Activated B cell treated with CpG ODN at 0.5 μM for 24 hours (primary cell): ENCODE data around the gene PTPN18. TPM values are rescaled to one million over a fixed set of nuclear protein-coding genes. Genes with fewer than 3 reads are reported as not detected.

Experiments used
- ATAC-seq: fragments of 200-7000 bp; cut with Tn5 transposase; one replicate; pipeline ENCODE4 v1.10.0; 2021; ENCODE audit warnings: low read depth, mild to moderate bottlenecking, moderate library complexity
- CTCF ChIA-PET: fragments of 350-600 bp; sonication (Branson Sonifier 250); formaldehyde crosslinking; loops from one replicate; lab custom pipeline; 2021; ENCODE audit warnings: antibody characterized with exemption; lab: Charles Lee
- POLR2A ChIA-PET: fragments of 350-600 bp; sonication (Branson Sonifier 250); formaldehyde crosslinking; loops from one replicate; lab custom pipeline; 2021; ENCODE audit warnings: antibody characterized with exemption; lab: Charles Lee
- DNase-seq: peaks from one replicate; pipeline ENCODE4 v3.0.0; 2022
- H3K27ac Mint-ChIP-seq: one replicate; pipeline ENCODE4 v1.8.0; 2020; ENCODE audit warnings: mixed read lengths
- H3K27me3 Mint-ChIP-seq: one replicate; pipeline ENCODE4 v1.8.0; 2021; ENCODE audit warnings: mixed read lengths
- H3K36me3 Mint-ChIP-seq: one replicate; pipeline ENCODE4 v1.8.0; 2021; ENCODE audit warnings: low read depth, mixed read lengths
- H3K4me1 Mint-ChIP-seq: one replicate; pipeline ENCODE4 v1.8.0; 2021; ENCODE audit warnings: mixed read lengths
- H3K4me3 Mint-ChIP-seq: one replicate; pipeline ENCODE4 v1.8.0; 2020; ENCODE audit warnings: mild to moderate bottlenecking, mixed read lengths
- H3K9me3 Mint-ChIP-seq: one replicate; pipeline ENCODE4 v1.8.0; 2020; ENCODE audit warnings: mixed read lengths
- intact Hi-C: fragments of 100-400 bp; cut with micrococcal nuclease; formaldehyde crosslinking; loops from one replicate; pipeline ENCODE4 v1.15.1; 2024
- total RNA-seq: library from RNA; stranded (reverse); gene quantifications from 2 replicates; pipeline ENCODE4 v1.2.3, GENCODE V29; 2022
- TF ChIP-seq, protein P1 (sequence below): fragments of 200-600 bp; IDR thresholded peaks from one replicate; pipeline ENCODE4 v1.8.0; 2022; ENCODE audit warnings: antibody characterized with exemption, mild to moderate bottlenecking

Gene PTPN18
- total RNA-seq, 1 donor from 2014 or later, result 77.7 TPM

DNA sequence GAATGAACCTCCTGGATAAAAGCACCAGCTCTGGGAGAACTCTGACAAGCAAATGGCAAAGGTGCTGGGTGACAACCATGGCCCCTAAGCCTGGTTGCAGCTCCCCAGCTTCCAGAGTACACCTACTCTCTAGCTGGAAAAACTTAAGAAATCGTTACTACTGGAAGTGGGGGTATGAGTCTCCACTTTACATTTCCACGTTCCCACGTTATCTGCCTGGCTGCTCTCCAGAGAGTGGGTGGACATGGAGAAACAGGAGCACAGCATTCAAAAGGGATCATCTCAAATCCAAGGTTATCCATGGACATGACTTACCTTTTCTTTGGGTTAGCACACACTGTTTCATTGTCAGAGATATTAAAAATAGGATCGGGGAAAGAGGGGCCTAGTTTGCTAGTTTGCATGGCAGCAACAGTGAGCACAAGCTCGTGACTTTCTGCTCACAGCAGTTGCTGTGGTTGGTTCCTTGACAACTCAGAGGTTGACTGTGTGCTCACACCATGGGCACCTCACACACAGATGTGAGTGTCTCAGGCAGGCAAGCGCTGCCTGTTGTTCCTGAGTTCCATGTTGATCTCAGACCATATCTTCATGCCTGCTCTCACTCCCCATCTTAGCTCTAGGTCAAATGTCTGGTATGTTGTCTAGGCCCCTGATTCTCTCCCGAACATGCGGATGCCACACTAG lies 32.5 kb downstream of the PTPN18 start:
- peaks cover 69% of the 10 kb centered on the region for H3K4me1 Mint-ChIP-seq
- TF ChIP-seq, protein P1, sequence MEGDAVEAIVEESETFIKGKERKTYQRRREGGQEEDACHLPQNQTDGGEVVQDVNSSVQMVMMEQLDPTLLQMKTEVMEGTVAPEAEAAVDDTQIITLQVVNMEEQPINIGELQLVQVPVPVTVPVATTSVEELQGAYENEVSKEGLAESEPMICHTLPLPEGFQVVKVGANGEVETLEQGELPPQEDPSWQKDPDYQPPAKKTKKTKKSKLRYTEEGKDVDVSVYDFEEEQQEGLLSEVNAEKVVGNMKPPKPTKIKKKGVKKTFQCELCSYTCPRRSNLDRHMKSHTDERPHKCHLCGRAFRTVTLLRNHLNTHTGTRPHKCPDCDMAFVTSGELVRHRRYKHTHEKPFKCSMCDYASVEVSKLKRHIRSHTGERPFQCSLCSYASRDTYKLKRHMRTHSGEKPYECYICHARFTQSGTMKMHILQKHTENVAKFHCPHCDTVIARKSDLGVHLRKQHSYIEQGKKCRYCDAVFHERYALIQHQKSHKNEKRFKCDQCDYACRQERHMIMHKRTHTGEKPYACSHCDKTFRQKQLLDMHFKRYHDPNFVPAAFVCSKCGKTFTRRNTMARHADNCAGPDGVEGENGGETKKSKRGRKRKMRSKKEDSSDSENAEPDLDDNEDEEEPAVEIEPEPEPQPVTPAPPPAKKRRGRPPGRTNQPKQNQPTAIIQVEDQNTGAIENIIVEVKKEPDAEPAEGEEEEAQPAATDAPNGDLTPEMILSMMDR, result no peak
- H3K27me3 Mint-ChIP-seq, result no peaks in the 10 kb centered on the region
- H3K27ac Mint-ChIP-seq, result peak overlapping the region; percentile 68
- intact Hi-C loops, result no loop called here
- H3K4me3 Mint-ChIP-seq, result no peak overlapping the region
- POLR2A ChIA-PET, result interaction anchor here (0.6 to 4.3 kb wide), 3 partner anchors 11 to 713 kb away, joined by 4 to 37 read pairs (median 14); no protein-coding TSS in a partner anchor
- CTCF ChIA-PET, result interaction anchor here (1.0 kb wide), 1 partner anchor 16 kb away, joined by 4 read pairs; no protein-coding TSS in a partner anchor
- ATAC-seq (no peak), DNase-seq (no peak)
- H3K9me3 Mint-ChIP-seq, result no peaks in the 10 kb centered on the region
- H3K36me3 Mint-ChIP-seq, result peaks cover 4% of the 10 kb centered on the region

DNA sequence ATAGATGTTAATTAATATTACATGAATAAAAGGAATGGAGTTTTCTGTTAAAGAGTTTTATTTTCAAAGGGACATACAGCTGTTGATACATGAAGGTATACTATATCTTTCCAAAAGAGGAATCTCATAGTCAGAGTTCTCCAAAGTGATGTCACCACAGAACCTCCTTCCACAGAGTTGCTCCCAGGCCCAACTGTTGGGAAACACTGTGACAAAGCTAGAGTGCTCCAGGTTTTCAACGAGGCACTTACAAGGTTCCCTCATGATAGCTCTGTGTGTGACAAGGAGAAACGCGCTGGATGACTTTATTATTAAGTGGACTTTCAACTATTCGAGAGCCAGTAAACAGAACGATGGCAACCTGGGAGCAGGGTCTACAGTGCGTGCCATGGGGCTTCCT lies 33.5 kb downstream of the PTPN18 start:
- CTCF ChIA-PET, result interaction anchor here (1.0 to 2.3 kb wide), 3 partner anchors 16 to 47 kb away, joined by 4 to 11 read pairs (median 8); partner anchors contain the start of gene IMP4

DNA sequence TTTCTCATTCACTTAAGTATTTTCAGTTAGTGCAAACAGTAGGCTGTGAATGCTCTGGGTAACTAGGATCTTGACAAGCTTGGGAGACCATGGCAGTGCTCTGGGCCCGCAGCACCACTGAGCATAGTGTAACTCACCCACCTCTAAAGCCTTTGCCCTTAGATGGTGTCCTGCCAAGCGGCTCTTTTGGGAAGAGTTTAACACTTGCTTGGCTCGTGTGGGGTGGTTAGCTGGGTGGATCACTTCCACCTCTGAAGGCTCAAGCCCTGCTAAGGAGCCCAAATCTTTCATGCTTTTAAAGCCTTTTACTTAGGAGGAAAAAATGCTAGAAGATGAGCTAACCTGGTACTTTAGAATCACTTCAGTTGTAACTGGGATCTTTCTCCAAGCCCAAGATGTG lies 33.9 kb downstream of the PTPN18 start:
- Mint-ChIP-seq H3K36me3 (peaks cover 4% of the 10 kb centered on the region), H3K27me3 (no peaks in the 10 kb centered on the region), H3K4me1 (peaks cover 71% of the 10 kb centered on the region), H3K9me3 (no peaks in the 10 kb centered on the region), H3K4me3 (no peak overlapping the region), H3K27ac (peak overlapping the region; percentile 30)
- ATAC-seq (no peak), DNase-seq (no peak)
- ChIA-PET CTCF (interaction anchor here (1.6 to 2.3 kb wide), 2 partner anchors 17 to 48 kb away, joined by 8 to 11 read pairs; partner anchors contain the start of gene IMP4), POLR2A (interaction anchor here (1.1 to 4.3 kb wide), 5 partner anchors 8 to 208 kb away, joined by 3 to 37 read pairs (median 18); partner anchors contain the start of genes IMP4 and SMPD4)
- intact Hi-C loops, result no loop called here
- TF ChIP-seq, protein P1, result no peak

More for the DNA sequence above, 33.5 kb downstream of the PTPN18 start:
- TF ChIP-seq, protein P1, result no peak
- no peaks in the 10 kb centered on the region for H3K27me3 Mint-ChIP-seq
- POLR2A ChIA-PET, result interaction anchor here (2.2 to 4.3 kb wide), 4 partner anchors 12 to 47 kb away, joined by 14 to 37 read pairs (median 20); partner anchors contain the start of gene IMP4
- no peak overlapping the region for H3K4me3 Mint-ChIP-seq
- peak overlapping the region; percentile 68 for H3K27ac Mint-ChIP-seq
- intact Hi-C loops, result no loop called here
- H3K36me3 Mint-ChIP-seq, result peaks cover 4% of the 10 kb centered on the region
- no peaks in the 10 kb centered on the region for H3K9me3 Mint-ChIP-seq
- H3K4me1 Mint-ChIP-seq, result peaks cover 73% of the 10 kb centered on the region
- DNase-seq (no peak), ATAC-seq (no peak)

DNA sequence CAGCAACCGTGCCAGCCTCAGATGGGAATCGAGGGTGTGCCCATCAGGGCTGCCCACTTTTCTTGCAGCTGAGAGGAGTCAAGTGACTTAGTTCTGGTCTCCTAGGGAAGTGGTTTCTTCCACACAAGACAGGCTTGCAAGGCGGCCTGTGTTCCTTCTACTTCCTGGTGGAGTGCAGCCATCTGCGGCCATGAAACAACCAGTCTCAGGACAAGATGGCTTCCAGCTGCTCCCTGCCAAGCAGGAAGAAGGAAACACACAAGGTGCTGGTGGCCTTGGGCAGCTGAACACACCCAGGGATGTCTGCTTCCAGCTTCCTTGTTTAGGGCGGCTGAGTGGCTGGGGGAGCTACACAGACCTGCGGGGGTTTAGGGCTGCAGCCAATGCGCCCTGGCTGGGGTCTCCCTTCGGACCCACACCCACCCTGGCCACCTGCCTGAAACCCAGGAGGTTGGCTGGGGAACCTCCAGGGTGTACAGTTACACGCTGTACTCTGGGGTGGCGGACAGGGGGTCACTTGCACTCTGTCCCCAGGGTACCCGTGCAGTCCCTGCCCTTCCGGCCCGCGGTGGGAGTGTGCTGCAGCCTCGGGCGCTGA lies 34.7 kb downstream of the PTPN18 start:
- TF ChIP-seq, protein P1, result no peak
- H3K4me1 Mint-ChIP-seq, result peaks cover 65% of the 10 kb centered on the region
- H3K4me3 Mint-ChIP-seq, result peak overlapping the region; percentile 91
- no peaks in the 10 kb centered on the region for H3K9me3 Mint-ChIP-seq
- intact Hi-C loops, result loop anchor here (1.0 kb wide), 4 partner anchors 9 to 48 kb away; partner anchors contain the start of gene IMP4
- ChIA-PET CTCF (interaction anchor here (1.2 to 2.3 kb wide), 3 partner anchors 8 to 48 kb away, joined by 3 to 11 read pairs (median 8); partner anchors contain the start of gene IMP4), POLR2A (interaction anchor here (1.1 to 4.3 kb wide), 6 partner anchors 9 to 209 kb away, joined by 3 to 37 read pairs (median 12); partner anchors contain the start of genes IMP4 and SMPD4)
- DNase-seq (no peak), ATAC-seq (peak; percentile 4)
- H3K27me3 Mint-ChIP-seq, result no peaks in the 10 kb centered on the region
- H3K27ac Mint-ChIP-seq, result peak overlapping the region; percentile 87
- H3K36me3 Mint-ChIP-seq, result peaks cover 2% of the 10 kb centered on the region
